Thymus (tissue), 14 donors: ENCODE data around the gene VBP1. TPM values are rescaled to one million over a fixed set of nuclear protein-coding genes. Genes with fewer than 3 reads are reported as not detected.

ENCODE experiments used
- DNase-seq, 9 donors: peaks; one replicate each; pipeline ENCODE4 v3.0.0-alpha.2; 2013; ENCODE audit warnings: low spot score in 9 of 9, low read depth in 6 of 9, missing footprints in 1 of 9
- H3K27ac ChIP-seq, 2 donors: one replicate each; pipeline ENCODE4 v1.5.1; 2013; ENCODE audit warnings: control low read depth in 1 of 2, low read depth in 1 of 2, low read length in 1 of 2, mild to moderate bottlenecking in 1 of 2, moderate library complexity in 1 of 2
- H3K27me3 ChIP-seq, 2 donors: one replicate each; pipeline ENCODE4 v1.5.1; 2013; ENCODE audit warnings: low read length in 1 of 2; ENCODE audit not compliant: control insufficient read depth in 2 of 2, insufficient read depth in 1 of 2
- H3K36me3 ChIP-seq, 2 donors: one replicate each; pipeline ENCODE4 v1.5.1; 2013; ENCODE audit warnings: low read length in 1 of 2, mild to moderate bottlenecking in 1 of 2, moderate library complexity in 1 of 2; ENCODE audit not compliant: control insufficient read depth in 2 of 2, insufficient read depth in 2 of 2
- H3K4me1 ChIP-seq, 2 donors: one replicate each; pipeline ENCODE4 v1.5.1; 2013; ENCODE audit warnings: low read length in 2 of 2; ENCODE audit not compliant: control insufficient read depth in 2 of 2, insufficient read depth in 2 of 2
- H3K4me3 ChIP-seq, 2 donors: one replicate each; pipeline ENCODE4 v1.5.1; 2013; ENCODE audit warnings: low read length in 2 of 2, control low read depth in 1 of 2, mild to moderate bottlenecking in 1 of 2
- H3K9me3 ChIP-seq, 2 donors: one replicate each; pipeline ENCODE4 v1.5.1; 2013; ENCODE audit warnings: low read length in 1 of 2, mild to moderate bottlenecking in 1 of 2; ENCODE audit not compliant: control insufficient read depth in 2 of 2, insufficient read depth in 1 of 2
- whole genome bisulfite sequencing: extraction: QIAGEN DNeasy Blood & Tissue Kit; methylation state at CpG from one replicate; pipeline ENCODE4 v1.1.7; 2013; 5-methylcytosine and 5-hydroxymethylcytosine counted together
- long read RNA-seq, 10 donors: transcript quantifications; one replicate each; lab custom pipeline, GENCODE V29; 2026
- polyA plus RNA-seq: library from polyadenylated mRNA; stranded (reverse); fragments of 200-250 nt; gene quantifications from one replicate; pipeline ENCODE4 v1.2.3, GENCODE V29; 2013
- total RNA-seq: library from RNA; stranded (reverse); fragments of 120-200 nt; gene quantifications from one replicate; pipeline ENCODE4 v1.2.4, GENCODE V29; 2013
- donor health status: healthy.

VBP1 gene
- total RNA-seq (82.3 TPM), polyA plus RNA-seq (61.1 TPM)
- long read RNA-seq, donor 1, transcript VBP1-201 (6 exons, 1,686 nt) = major isoform, 9 of 9 reads
- long read RNA-seq, donor 1, partial matches to known transcripts = 0 of 9 reads
- long read RNA-seq, donor 1, other reads (novel, unspliced or antisense) = 0 of 9 reads
- long read RNA-seq, donor 2, transcript VBP1-201 (6 exons, 1,686 nt) = major isoform, 45 of 64 reads
- long read RNA-seq, donor 2, partial matches to known transcripts = 0 of 64 reads
- long read RNA-seq, donor 2, other reads (novel, unspliced or antisense) = 19 of 64 reads
- long read RNA-seq, donor 3, transcript VBP1-201 (6 exons, 1,686 nt) = major isoform, 49 of 49 reads
- long read RNA-seq, donor 3, partial matches to known transcripts = 0 of 49 reads
- long read RNA-seq, donor 3, other reads (novel, unspliced or antisense) = 0 of 49 reads
- long read RNA-seq, donor 4, transcript VBP1-201 (6 exons, 1,686 nt) = major isoform, 16 of 16 reads
- long read RNA-seq, donor 4, partial matches to known transcripts = 0 of 16 reads
- long read RNA-seq, donor 4, other reads (novel, unspliced or antisense) = 0 of 16 reads
- long read RNA-seq, donor 5, transcript VBP1-201 (6 exons, 1,686 nt) = major isoform, 59 of 177 reads
- long read RNA-seq, donor 5, partial matches to known transcripts = 117 of 177 reads
- long read RNA-seq, donor 5, other reads (novel, unspliced or antisense) = 0 of 177 reads
- long read RNA-seq, donor 6, transcript VBP1-201 (6 exons, 1,686 nt) = major isoform, 20 of 42 reads
- long read RNA-seq, donor 6, partial matches to known transcripts = 22 of 42 reads
- long read RNA-seq, donor 6, other reads (novel, unspliced or antisense) = 0 of 42 reads
- long read RNA-seq, donor 7, transcript VBP1-201 (6 exons, 1,686 nt) = major isoform, 55 of 55 reads
- long read RNA-seq, donor 7, partial matches to known transcripts = 0 of 55 reads
- long read RNA-seq, donor 7, other reads (novel, unspliced or antisense) = 0 of 55 reads
- long read RNA-seq, donor 8, transcript VBP1-201 (6 exons, 1,686 nt) = major isoform, 23 of 23 reads
- long read RNA-seq, donor 8, partial matches to known transcripts = 0 of 23 reads
- long read RNA-seq, donor 8, other reads (novel, unspliced or antisense) = 0 of 23 reads
- long read RNA-seq, donor 9, transcript VBP1-201 (6 exons, 1,686 nt) = major isoform, 27 of 27 reads
- long read RNA-seq, donor 9, partial matches to known transcripts = 0 of 27 reads
- long read RNA-seq, donor 9, other reads (novel, unspliced or antisense) = 0 of 27 reads
- long read RNA-seq, donor 10, transcript VBP1-201 (6 exons, 1,686 nt) = major isoform, 28 of 68 reads
- long read RNA-seq, donor 10, partial matches to known transcripts = 40 of 68 reads
- long read RNA-seq, donor 10, other reads (novel, unspliced or antisense) = 0 of 68 reads

GRCh38 chrX:155216179-155216939 is at the start of gene VBP1:
Gene VBP1 (plus strand): TSS chrX:155216460. CDS start chrX:155216483, 23 bp downstream.
- Histone ChIP-seq H3K4me1 (peaks cover 3 to 8% of the 10 kb centered on the region in 2 donors), H3K4me3 (peak within 1 kb of the TSS; percentile 71 to 81), H3K36me3 (peaks cover under 1 to 6% of the 10 kb centered on the region in 2 donors), H3K27ac (peak within 1 kb of the TSS; percentile 80 to 86), H3K9me3 (peaks cover 0 to 8% of the 10 kb centered on the region in 2 donors), H3K27me3 (no peaks in the 10 kb centered on the region)
- under 1% methylated on average over 53 of the region's 53 CpGs for WGBS
- peak; percentile 53 to 93 (median 75) for DNase-seq

GRCh38 chrX:155169881-155170280 is 46.4 kb upstream of the VBP1 start:
- H3K27ac ChIP-seq = no peak overlapping the region
- no peaks in the 10 kb centered on the region for H3K27me3 ChIP-seq
- H3K36me3 ChIP-seq = no peaks in the 10 kb centered on the region
- no peaks in the 10 kb centered on the region for H3K4me1 ChIP-seq
- no peak overlapping the region for H3K4me3 ChIP-seq
- no peak for DNase-seq
- 85% methylated on average over 2 of the region's 2 CpGs for WGBS
- no peaks in the 10 kb centered on the region for H3K9me3 ChIP-seq

GRCh38 chrX:155179346-155179997 is 36.8 kb upstream of the VBP1 start:
- Histone ChIP-seq H3K4me1 (no peaks in the 10 kb centered on the region), H3K27ac (no peak overlapping the region), H3K36me3 (no peaks in the 10 kb centered on the region), H3K27me3 (no peaks in the 10 kb centered on the region), H3K4me3 (no peak overlapping the region), H3K9me3 (no peaks in the 10 kb centered on the region)
- no peak for DNase-seq

GRCh38 chrX:155188786-155189185 is 27.5 kb upstream of the VBP1 start:
- no peaks in the 10 kb centered on the region for H3K4me1 ChIP-seq
- H3K4me3 ChIP-seq = no peak overlapping the region
- H3K27ac ChIP-seq = peak overlapping the region in 1 of 2 donors; percentile 31
- H3K36me3 ChIP-seq = no peaks in the 10 kb centered on the region
- WGBS = 54% methylated on average over 5 of the region's 5 CpGs
- no peaks in the 10 kb centered on the region for H3K27me3 ChIP-seq
- no peaks in the 10 kb centered on the region for H3K9me3 ChIP-seq
- peak in 6 of 9 donors; percentile 3 to 56 (median 8) for DNase-seq

GRCh38 chrX:155211208-155211607 is 5.1 kb upstream of the VBP1 start:
- no peak for DNase-seq
- 98% methylated on average over 3 of the region's 3 CpGs for WGBS

GRCh38 chrX:155213731-155214130 is 2.5 kb upstream of the VBP1 start:
- 99% methylated on average over 4 of the region's 4 CpGs for WGBS

More at GRCh38 chrX:155211208-155211607, 5.1 kb upstream of the VBP1 start:
- no peak overlapping the region for H3K27ac ChIP-seq
- peaks cover 0 to 5% of the 10 kb centered on the region in 2 donors for H3K9me3 ChIP-seq
- H3K27me3 ChIP-seq = no peaks in the 10 kb centered on the region
- no peaks in the 10 kb centered on the region for H3K4me1 ChIP-seq
- H3K4me3 ChIP-seq = no peak overlapping the region
- H3K36me3 ChIP-seq = no peaks in the 10 kb centered on the region

GRCh38 chrX:155215443-155216178 is 649 bp upstream of the VBP1 start:
- peak overlapping the region; percentile 71 to 81 for H3K4me3 ChIP-seq
- peaks cover 0 to 8% of the 10 kb centered on the region in 2 donors for H3K9me3 ChIP-seq
- 42% methylated on average over 15 of the region's 15 CpGs for WGBS
- H3K27ac ChIP-seq = peak overlapping the region in 1 of 2 donors; percentile 70
- no peaks in the 10 kb centered on the region for H3K27me3 ChIP-seq
- DNase-seq = peak in 2 of 9 donors; percentile 1 to 2
- peaks cover 3 to 8% of the 10 kb centered on the region in 2 donors for H3K4me1 ChIP-seq
- H3K36me3 ChIP-seq = no peaks in the 10 kb centered on the region

More at GRCh38 chrX:155213731-155214130, 2.5 kb upstream of the VBP1 start:
- H3K36me3 ChIP-seq = no peaks in the 10 kb centered on the region
- H3K4me1 ChIP-seq = peaks cover 3 to 8% of the 10 kb centered on the region in 2 donors
- peaks cover 0 to 8% of the 10 kb centered on the region in 2 donors for H3K9me3 ChIP-seq
- H3K27ac ChIP-seq = no peak overlapping the region
- H3K4me3 ChIP-seq = no peak overlapping the region
- DNase-seq = no peak
- H3K27me3 ChIP-seq = no peaks in the 10 kb centered on the region
